Panc1 (cell line): ENCODE data around the gene KAZALD1. TPM values are rescaled to one million over a fixed set of nuclear protein-coding genes. Genes with fewer than 3 reads are reported as not detected.

Experiments
- ATAC-seq: fragments of 200-7000 bp; cut with Tn5 transposase; 2 replicates; pipeline ENCODE4 v1.9.1; 2020; ENCODE audit warnings: mild to moderate bottlenecking, moderate library complexity
- BruUV-seq: library from RNA; stranded (reverse); fragments of 400-500 nt; replicated peaks from 2 replicates; lab custom pipeline; 2021; lab: Mats Ljungman, UMichigan
- CTCF ChIA-PET: fragments of 300-600 bp; sonication (Branson Sonifier 250); formaldehyde crosslinking; loops from one replicate; lab custom pipeline; 2022; ENCODE audit warnings: antibody characterized with exemption; lab: Charles Lee
- POLR2A ChIA-PET: fragments of 300-600 bp; sonication (Branson Sonifier 250); formaldehyde crosslinking; loops from one replicate; lab custom pipeline; 2022; ENCODE audit warnings: antibody characterized with exemption; lab: Charles Lee
- DNase-seq: peaks from one replicate; pipeline ENCODE4 v3.0.0-alpha.2; 2010; ENCODE audit warnings: low read depth, low spot score
- H3K27ac ChIP-seq: 2 replicates; pipeline ENCODE4 v1.5.1; 2011; ENCODE audit warnings: mild to moderate bottlenecking, low read length, inconsistent platforms
- H3K27me3 ChIP-seq: fragments of 200-500 bp; sonication (Bioruptor generic); 2 replicates; pipeline ENCODE4 v1.6.0; 2014; ENCODE audit warnings: low read length, inconsistent platforms; ENCODE audit not compliant: control insufficient read depth, insufficient read depth
- H3K36me3 ChIP-seq: fragments of 200-500 bp; sonication (Bioruptor generic); 2 replicates; pipeline ENCODE4 v1.5.1; 2014; ENCODE audit warnings: inconsistent platforms, mild to moderate bottlenecking, low read length, moderate library complexity; ENCODE audit not compliant: control insufficient read depth, insufficient read depth
- H3K4me1 ChIP-seq: 2 replicates; pipeline ENCODE4 v1.5.1; 2011; ENCODE audit warnings: inconsistent platforms, mild to moderate bottlenecking, low read length, moderate library complexity; ENCODE audit not compliant: control insufficient read depth, insufficient read depth
- H3K4me3 ChIP-seq, 2 experiments: 2 replicates each; pipeline ENCODE4 v1.5.1; 2011 to 2012; ENCODE audit warnings: low read depth in 2 of 2, low read length in 2 of 2, mild to moderate bottlenecking in 2 of 2, inconsistent platforms in 1 of 2, moderate library complexity in 1 of 2
- H3K9me3 ChIP-seq: fragments of 200-500 bp; sonication (Bioruptor generic); 2 replicates; pipeline ENCODE4 v1.5.1; 2014; ENCODE audit warnings: low read depth, mild to moderate bottlenecking, inconsistent platforms, low read length, moderate library complexity; ENCODE audit not compliant: control insufficient read depth, insufficient read depth
- CTCF ChIP-seq: fragments of 450-650 bp; IDR thresholded peaks from 2 replicates; pipeline ENCODE4 v1.5.1; 2017; ENCODE audit warnings: mild to moderate bottlenecking
- POLR2AphosphoS5 ChIP-seq: IDR thresholded peaks from 2 replicates; pipeline ENCODE4 v1.6.1; 2012; ENCODE audit warnings: mild to moderate bottlenecking, low read depth, low read length, moderate library complexity
- REST ChIP-seq, 2 experiments: IDR thresholded peaks; 2 replicates each; pipeline ENCODE4 v1.6.1; 2011 to 2012; ENCODE audit warnings: low read depth in 2 of 2, control low read depth in 1 of 2, low read length in 1 of 2, mild to moderate bottlenecking in 1 of 2, moderate library complexity in 1 of 2; ENCODE audit not compliant: insufficient read depth in 1 of 2
- SIN3A ChIP-seq: IDR thresholded peaks from 2 replicates; pipeline ENCODE4 v1.6.1; 2012; ENCODE audit warnings: low read depth, mild to moderate bottlenecking, low read length, moderate library complexity, borderline replicate concordance; ENCODE audit not compliant: insufficient read depth
- TCF7L2 ChIP-seq: IDR thresholded peaks from 2 replicates; pipeline ENCODE4 v1.6.1; 2011; ENCODE audit warnings: mild to moderate bottlenecking, low read depth, low read length, inconsistent platforms
- in situ Hi-C: cut with HindIII; loops from 2 replicates; pipeline ENCODE4 v1.10.0; 2016; ENCODE audit warnings: low sequenced_read_pairs, low pct_unique_long_range_greater_than_20kb
- intact Hi-C: fragments of 100-400 bp; cut with micrococcal nuclease; formaldehyde crosslinking; loops from one replicate; pipeline ENCODE4 v1.10.0; 2022; ENCODE audit not compliant: unreplicated experiment
- total RNA-seq: library from RNA; stranded (reverse); gene quantifications from one replicate; pipeline ENCODE4 v1.2.1, GENCODE V29; 2021; ENCODE audit not compliant: unreplicated experiment

KAZALD1 gene
- total RNA-seq, 1 experiment from 2014 or later: 21.2 TPM

DNA sequence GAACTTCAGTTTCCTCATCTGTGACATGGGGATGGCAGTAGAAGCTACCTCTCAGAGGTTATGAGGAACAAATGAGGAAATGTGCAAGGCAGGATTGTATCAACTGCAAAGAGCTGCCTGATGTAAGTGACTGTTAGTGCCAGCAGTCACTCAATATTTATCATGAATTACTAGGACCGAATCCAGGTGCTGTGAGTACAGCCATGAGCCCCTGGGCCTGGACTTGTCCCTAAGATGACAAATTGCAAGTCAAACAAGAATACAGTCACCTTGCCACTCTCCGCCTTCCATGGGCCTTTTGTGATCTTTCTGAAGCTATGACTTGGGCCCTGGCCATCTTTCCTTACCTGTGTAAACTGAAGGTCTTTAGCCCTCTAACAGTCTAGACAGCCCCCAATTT is 41.6 kb downstream of the KAZALD1 start:
- in situ Hi-C loops: no loop called here
- ChIA-PET CTCF (interaction anchor here (0.5 to 0.7 kb wide), 2 partner anchors 15 to 364 kb away, joined by 3 read pairs; no protein-coding TSS in a partner anchor), POLR2A (no interaction called here)
- no peaks in the 10 kb centered on the region for H3K9me3 ChIP-seq
- TF ChIP-seq CTCF (no peak), TCF7L2 (no peak), SIN3A (no peak), REST (IDR thresholded peaks at IDR 0.05; ENCODE audit: insufficient read depth in 1 of 2, low read depth in 2 of 2, low read length in 1 of 2) (no peak), POLR2AphosphoS5 (no peak)
- no peak for DNase-seq
- no peak for ATAC-seq
- H3K36me3 ChIP-seq: no peaks in the 10 kb centered on the region
- H3K27ac ChIP-seq: no peak overlapping the region
- H3K4me1 ChIP-seq: no peaks in the 10 kb centered on the region
- intact Hi-C loops: no loop called here
- no peaks in the 10 kb centered on the region for H3K27me3 ChIP-seq
- H3K4me3 ChIP-seq: no peak overlapping the region
- no TSS peak for BruUV-seq

DNA sequence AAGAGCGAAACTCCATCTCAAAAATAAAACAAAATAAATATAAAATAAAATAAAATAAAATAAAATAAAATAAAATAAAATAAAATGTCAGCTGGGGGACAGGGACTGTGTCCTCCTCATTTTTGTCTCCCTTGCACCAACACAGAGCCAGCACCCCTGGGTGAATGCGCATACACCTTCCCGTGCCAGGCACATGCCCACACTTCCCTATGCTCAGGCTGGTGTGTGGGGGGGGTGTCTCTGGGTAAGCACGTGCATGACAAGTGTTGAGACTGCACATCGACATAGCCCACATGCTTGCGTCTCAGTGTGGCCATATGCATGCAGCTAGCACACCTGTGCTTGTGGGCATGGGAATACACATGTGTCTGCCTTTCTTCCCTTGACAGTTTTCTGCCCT is 44.6 kb downstream of the KAZALD1 start:
- BruUV-seq: no TSS peak
- no peaks in the 10 kb centered on the region for H3K27me3 ChIP-seq
- no peaks in the 10 kb centered on the region for H3K4me1 ChIP-seq
- CTCF ChIA-PET: interaction anchor here (0.6 to 1.6 kb wide), 2 partner anchors 11 to 56 kb away, joined by 3 to 7 read pairs; no protein-coding TSS in a partner anchor
- in situ Hi-C loops (no loop called here), intact Hi-C loops (no loop called here)
- H3K36me3 ChIP-seq: no peaks in the 10 kb centered on the region
- POLR2A ChIA-PET: no interaction called here
- H3K9me3 ChIP-seq: no peaks in the 10 kb centered on the region
- ATAC-seq: no peak
- no peak overlapping the region for H3K27ac ChIP-seq
- DNase-seq: no peak
- no peak for TF ChIP-seq CTCF
- no peak for TF ChIP-seq TCF7L2
- TF ChIP-seq REST (IDR thresholded peaks at IDR 0.05; ENCODE audit: insufficient read depth in 1 of 2, low read depth in 2 of 2, low read length in 1 of 2): no peak
- TF ChIP-seq POLR2AphosphoS5: no peak
- no peak overlapping the region for H3K4me3 ChIP-seq
